GM12801 (cell line): ENCODE measurements around the gene ERMARD.

ENCODE experiments used
- CTCF ChIP-seq: IDR thresholded peaks from one replicate; pipeline ENCODE4 v1.5.1; 2011; ENCODE audit warnings: control low read depth; ENCODE audit not compliant: insufficient read length; ENCODE audit errors: extremely low read depth

ERMARD gene

DNA sequence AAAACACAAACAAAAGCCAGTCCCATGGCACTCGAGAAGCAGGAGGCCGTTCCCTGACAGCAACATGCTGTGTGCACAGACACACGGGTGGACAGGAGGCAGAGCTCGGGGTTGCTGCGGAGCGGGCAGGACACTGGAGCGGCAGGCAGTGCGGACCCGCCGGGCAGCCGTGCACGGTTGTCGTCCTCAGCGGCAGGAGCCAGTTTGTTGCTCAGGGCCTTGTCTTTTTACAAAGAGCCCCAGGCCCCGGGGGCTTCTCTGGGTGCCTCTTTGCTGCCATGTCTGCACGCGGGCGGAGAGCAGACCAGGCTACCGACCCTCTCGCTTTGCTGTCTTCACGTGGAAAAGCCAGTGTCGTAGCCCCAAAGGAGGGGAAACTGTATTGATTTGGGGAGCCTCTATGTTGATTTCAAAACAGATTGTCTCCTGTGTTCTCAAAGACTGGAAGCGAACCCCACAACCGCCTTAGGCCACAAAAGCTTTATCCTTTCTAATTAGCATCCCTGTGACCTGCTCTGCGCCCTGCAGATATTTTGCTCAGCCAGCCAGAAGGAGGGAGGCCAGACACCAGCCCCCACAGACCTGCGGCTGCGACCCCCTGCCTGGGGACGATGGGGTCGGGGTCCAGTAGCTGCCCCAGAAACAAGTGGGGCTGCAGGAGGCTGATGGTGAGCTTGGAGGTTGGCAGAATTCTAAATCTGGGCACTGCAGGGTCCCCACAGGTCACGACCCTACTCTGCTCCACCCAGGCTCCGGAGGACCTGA lies 50.2 kb downstream of the ERMARD start:
- no peak for TF ChIP-seq CTCF

- TF ChIP-seq CTCF = no peak
Measured at GRCh38 chr6:169802790-169803189, 51.4 kb downstream of the ERMARD start.

GRCh38 chr6:169803271-169803811 lies 51.9 kb downstream of the ERMARD start:
- TF ChIP-seq CTCF = no peak

DNA sequence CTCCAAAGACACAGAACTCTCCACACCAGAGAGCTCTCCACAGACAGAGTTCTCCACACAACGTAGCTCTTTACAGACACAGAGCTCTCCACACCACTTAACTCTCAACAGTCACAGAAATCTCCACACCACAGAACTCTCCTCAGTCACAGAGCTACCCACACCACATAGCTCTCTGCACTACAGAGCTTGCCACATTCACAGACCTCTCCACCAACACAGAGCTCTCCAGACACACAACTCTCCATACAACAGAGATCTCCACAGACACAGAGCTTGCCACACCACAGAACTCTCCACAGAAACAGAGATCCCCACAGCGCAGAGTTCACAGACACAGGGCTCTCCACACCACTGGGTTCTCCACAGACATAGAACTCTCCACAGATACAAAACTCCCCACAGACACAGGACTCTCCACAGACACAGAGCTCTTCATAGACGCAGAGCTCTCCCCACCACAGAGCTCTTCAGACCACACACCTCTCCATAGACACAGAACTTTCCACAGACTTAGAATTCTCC lies 52.5 kb downstream of the ERMARD start:
- no peak for TF ChIP-seq CTCF

DNA sequence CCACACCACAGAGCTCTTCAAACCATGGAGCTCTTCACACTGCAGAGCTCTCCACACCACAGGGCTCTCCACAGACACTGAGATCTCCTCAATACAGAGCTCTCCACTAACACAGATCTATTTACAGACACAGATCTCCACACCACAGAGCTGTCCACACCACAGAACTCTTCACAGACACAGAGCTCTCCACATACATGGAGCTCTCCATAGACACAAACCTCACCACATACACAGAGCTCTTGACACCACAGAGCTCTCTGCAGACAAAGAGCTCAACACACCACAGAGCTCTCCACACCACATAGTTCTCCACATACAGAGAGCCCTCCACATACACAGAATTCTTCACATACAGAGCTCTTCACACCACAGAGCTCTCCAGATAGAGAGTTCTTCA lies 53.0 kb downstream of the ERMARD start:
- TF ChIP-seq CTCF = no peak

- TF ChIP-seq CTCF = no peak
Measured at GRCh38 chr6:169805242-169805838, 53.9 kb downstream of the ERMARD start.

- TF ChIP-seq CTCF = no peak
Measured at GRCh38 chr6:169806701-169807100, 55.3 kb downstream of the ERMARD start.
